ENCODE results near the gene GFOD1. TPM values are rescaled to one million over a fixed set of nuclear protein-coding genes. Genes with fewer than 3 reads are reported as not detected.

GFOD1 gene
- total and polyA plus RNA-seq, 4 donors: 2.6 to 16.8 (median 5.0) TPM

DNA sequence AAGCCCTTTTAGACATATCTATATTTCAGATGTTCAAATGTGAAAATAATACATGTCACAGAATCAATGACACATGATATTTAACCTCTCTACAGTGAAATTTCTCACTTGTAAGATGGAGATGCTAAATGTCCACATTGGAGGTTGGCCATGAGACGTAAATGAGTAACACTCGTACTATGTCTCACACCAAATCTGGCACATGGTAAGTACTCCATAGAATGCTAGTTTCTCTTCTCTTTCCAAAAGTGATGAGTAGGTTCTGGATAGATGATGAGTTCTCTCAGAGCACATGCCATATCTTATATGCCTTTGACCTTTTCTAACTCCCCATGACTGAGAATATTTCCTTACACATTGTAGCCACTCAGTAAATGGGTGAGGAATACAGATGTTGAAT, 17.7 kb downstream of the GFOD1 start:
- peaks cover under 1 to 10% (median 6%) of the 10 kb centered on the region in 4 donors for H3K4me1 ChIP-seq (ENCODE audit: control insufficient read depth in 4 of 4, insufficient read depth in 4 of 4, low read length in 3 of 4)
- H3K27ac ChIP-seq (ENCODE audit: low read depth in 1 of 2, low read length in 2 of 2): no peak overlapping the region
- H3K9ac ChIP-seq (ENCODE audit: low read depth in 1 of 2, low read length in 2 of 2): no peak overlapping the region
- H3K9me3 ChIP-seq (ENCODE audit: control insufficient read depth in 4 of 4, low read length in 3 of 4): no peaks in the 10 kb centered on the region
- H3K4me3 ChIP-seq (ENCODE audit: low read depth in 1 of 3, low read length in 3 of 3): no peak overlapping the region
- no peak for TF ChIP-seq RAD21 (IDR thresholded peaks at IDR 0.05)
- no peak for TF ChIP-seq YY1 (IDR thresholded peaks at IDR 0.05)
- TF ChIP-seq JUND (IDR thresholded peaks at IDR 0.05): no peak
- TF ChIP-seq, protein P1, sequence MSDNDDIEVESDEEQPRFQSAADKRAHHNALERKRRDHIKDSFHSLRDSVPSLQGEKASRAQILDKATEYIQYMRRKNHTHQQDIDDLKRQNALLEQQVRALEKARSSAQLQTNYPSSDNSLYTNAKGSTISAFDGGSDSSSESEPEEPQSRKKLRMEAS (IDR thresholded peaks at IDR 0.05): no peak
- no peak for TF ChIP-seq ZBTB33 (IDR thresholded peaks at IDR 0.05)
- TF ChIP-seq GABPA (IDR thresholded peaks at IDR 0.05 in 1 of 2, conservative IDR thresholded peaks at IDR 0.05 in 1 of 2): no peak
- TF ChIP-seq SP1 (IDR thresholded peaks at IDR 0.05): no peak
- TF ChIP-seq ATF3 (IDR thresholded peaks at IDR 0.05): no peak
- TF ChIP-seq FOXA1 (IDR thresholded peaks at IDR 0.05): no peak
- TF ChIP-seq REST (IDR thresholded peaks at IDR 0.05): no peak
- TF ChIP-seq HNF4A (conservative IDR thresholded peaks at IDR 0.05): no peak
- TF ChIP-seq RXRA (IDR thresholded peaks at IDR 0.05): no peak
- no peak for TF ChIP-seq HNF4G (IDR thresholded peaks at IDR 0.05)
- TF ChIP-seq, protein P2, sequence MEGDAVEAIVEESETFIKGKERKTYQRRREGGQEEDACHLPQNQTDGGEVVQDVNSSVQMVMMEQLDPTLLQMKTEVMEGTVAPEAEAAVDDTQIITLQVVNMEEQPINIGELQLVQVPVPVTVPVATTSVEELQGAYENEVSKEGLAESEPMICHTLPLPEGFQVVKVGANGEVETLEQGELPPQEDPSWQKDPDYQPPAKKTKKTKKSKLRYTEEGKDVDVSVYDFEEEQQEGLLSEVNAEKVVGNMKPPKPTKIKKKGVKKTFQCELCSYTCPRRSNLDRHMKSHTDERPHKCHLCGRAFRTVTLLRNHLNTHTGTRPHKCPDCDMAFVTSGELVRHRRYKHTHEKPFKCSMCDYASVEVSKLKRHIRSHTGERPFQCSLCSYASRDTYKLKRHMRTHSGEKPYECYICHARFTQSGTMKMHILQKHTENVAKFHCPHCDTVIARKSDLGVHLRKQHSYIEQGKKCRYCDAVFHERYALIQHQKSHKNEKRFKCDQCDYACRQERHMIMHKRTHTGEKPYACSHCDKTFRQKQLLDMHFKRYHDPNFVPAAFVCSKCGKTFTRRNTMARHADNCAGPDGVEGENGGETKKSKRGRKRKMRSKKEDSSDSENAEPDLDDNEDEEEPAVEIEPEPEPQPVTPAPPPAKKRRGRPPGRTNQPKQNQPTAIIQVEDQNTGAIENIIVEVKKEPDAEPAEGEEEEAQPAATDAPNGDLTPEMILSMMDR (IDR thresholded peaks at IDR 0.05; ENCODE audit: low read depth, low read length, missing input control): no peak
- no peak for TF ChIP-seq EGR1 (IDR thresholded peaks at IDR 0.05; ENCODE audit: low read depth in 2 of 2)
- no peak for TF ChIP-seq NR2F2 (IDR thresholded peaks at IDR 0.05)
- WGBS: 94% methylated on average over 2 of the region's 2 CpGs
- H3K36me3 ChIP-seq (ENCODE audit: control insufficient read depth in 4 of 4, insufficient read depth in 3 of 4, low read depth in 1 of 4, low read length in 3 of 4): peaks cover 0 to 2% (median 0%) of the 10 kb centered on the region in 4 donors
- no peak for DNase-seq (ENCODE audit: low spot score)
- H3K27me3 ChIP-seq (ENCODE audit: control insufficient read depth in 4 of 4, insufficient read depth in 4 of 4, low read length in 3 of 4): no peaks in the 10 kb centered on the region

- H3K4me1 ChIP-seq (ENCODE audit: control insufficient read depth in 4 of 4, insufficient read depth in 4 of 4, low read length in 3 of 4): peaks cover 0 to 6% (median 2%) of the 10 kb centered on the region in 4 donors
- no peak overlapping the region for H3K4me3 ChIP-seq (ENCODE audit: low read depth in 1 of 3, low read length in 3 of 3)
- 80% methylated on average over 1 of the region's 1 CpG for WGBS
- TF ChIP-seq EGR1 (IDR thresholded peaks at IDR 0.05; ENCODE audit: low read depth in 2 of 2): no peak
- no peak for TF ChIP-seq REST (IDR thresholded peaks at IDR 0.05)
- TF ChIP-seq FOXA2 (IDR thresholded peaks at IDR 0.05): no peak
- no peak for TF ChIP-seq FOXA1 (IDR thresholded peaks at IDR 0.05)
- TF ChIP-seq, protein P1 (IDR thresholded peaks at IDR 0.05): no peak
- TF ChIP-seq NR2F2 (IDR thresholded peaks at IDR 0.05): no peak
- H3K27me3 ChIP-seq (ENCODE audit: control insufficient read depth in 4 of 4, insufficient read depth in 4 of 4, low read length in 3 of 4): no peaks in the 10 kb centered on the region
- DNase-seq (ENCODE audit: low spot score): no peak
- no peak overlapping the region for H3K9ac ChIP-seq (ENCODE audit: low read depth in 1 of 2, low read length in 2 of 2)
- H3K36me3 ChIP-seq (ENCODE audit: control insufficient read depth in 4 of 4, insufficient read depth in 3 of 4, low read depth in 1 of 4, low read length in 3 of 4): peaks cover 0 to 2% (median 0%) of the 10 kb centered on the region in 4 donors
- no peak overlapping the region for H3K27ac ChIP-seq (ENCODE audit: low read depth in 1 of 2, low read length in 2 of 2)
- no peaks in the 10 kb centered on the region for H3K9me3 ChIP-seq (ENCODE audit: control insufficient read depth in 4 of 4, low read length in 3 of 4)
Observed at GRCh38 chr6:13468839-13469238, 18.6 kb downstream of the GFOD1 start.
